ENCODE results near the gene MED10.

Gene MED10

DNA sequence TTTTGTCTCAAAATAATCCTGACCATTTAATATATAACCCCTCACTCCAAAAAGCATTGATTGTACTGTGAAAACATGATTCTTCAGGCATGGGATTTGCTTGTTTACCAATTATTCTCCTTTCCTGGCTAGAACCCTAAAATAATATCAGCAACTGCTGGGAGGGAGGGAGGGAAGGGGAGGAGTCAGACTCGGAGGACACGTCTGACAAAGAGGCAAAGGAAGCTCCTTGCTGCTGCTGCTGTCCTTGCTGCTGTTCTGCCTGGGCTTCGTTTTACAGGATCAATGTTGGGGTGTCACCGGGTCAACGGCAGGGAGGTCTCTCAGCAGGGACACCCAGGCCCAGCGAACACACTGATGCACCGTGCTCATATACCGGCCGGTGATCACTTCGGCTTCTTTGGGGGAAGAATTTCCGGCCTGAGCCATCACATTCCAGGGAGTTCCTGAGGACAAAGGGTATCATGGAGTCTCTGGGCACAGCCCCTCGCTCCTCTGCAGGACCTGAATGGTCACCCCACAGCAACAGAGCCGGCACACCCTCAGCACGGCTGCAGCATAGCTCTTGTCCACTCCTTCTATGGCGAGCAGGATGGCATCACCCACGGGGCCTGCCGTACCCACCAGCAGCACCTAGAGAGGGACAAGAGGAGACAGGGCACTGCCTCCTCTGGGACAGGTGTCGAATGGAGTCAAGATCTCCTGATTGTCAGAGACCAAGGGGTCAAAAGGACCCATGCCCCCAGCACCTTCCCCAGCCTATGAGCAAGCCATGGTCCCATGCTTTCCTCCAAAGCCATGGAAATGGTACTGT is 27.9 kb downstream of the MED10 start:
- DNase-seq (ENCODE audit: low read depth, low spot score) = no peak

DNA sequence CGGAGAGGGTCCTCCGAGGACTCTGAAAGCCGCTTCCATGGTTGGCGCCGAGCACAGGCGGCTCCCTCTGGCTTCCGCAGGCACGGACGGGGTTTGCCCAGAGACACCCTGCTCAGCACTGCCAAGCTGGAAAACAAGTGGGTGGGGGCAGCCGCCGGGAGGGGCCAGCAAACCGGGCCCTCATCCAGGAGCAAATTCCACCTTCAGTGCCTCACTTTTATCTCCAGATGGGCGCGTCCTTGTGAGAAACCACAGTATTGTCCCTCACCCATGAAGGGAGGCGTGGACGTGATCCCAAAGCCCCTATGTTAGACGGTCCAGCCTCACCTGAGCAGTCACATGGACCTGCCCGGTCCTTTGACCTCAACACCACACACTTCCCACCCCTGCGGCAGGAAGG is 29.0 kb downstream of the MED10 start:
- DNase-seq (ENCODE audit: low read depth, low spot score) = no peak

DNA sequence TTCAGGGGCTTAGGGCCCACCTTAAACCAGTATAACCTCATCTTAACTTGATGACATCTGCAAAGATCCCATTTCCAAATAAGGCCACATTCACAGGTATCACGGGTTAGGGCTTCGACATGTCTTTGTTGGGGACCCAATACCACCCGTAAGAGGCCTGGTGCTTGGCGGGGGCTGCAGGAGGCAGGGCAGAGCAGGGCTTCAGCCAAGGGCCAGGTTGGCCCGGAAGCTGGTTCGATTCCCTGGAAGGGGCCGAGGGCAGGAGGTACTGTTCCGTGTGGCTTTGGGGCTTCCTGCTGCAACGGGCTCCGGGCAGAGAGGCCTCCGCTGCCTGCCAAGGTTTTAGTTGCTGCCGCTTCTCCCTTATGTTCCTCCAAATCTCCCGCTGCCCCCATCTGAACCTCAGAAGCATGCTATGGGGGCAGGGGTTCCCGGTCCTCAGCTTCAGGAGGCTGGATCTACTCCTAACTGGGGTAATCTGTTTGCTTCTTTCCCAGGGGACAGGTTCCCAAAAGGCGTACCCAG is 29.8 kb downstream of the MED10 start:
- no peak for DNase-seq (ENCODE audit: low read depth, low spot score)

DNA sequence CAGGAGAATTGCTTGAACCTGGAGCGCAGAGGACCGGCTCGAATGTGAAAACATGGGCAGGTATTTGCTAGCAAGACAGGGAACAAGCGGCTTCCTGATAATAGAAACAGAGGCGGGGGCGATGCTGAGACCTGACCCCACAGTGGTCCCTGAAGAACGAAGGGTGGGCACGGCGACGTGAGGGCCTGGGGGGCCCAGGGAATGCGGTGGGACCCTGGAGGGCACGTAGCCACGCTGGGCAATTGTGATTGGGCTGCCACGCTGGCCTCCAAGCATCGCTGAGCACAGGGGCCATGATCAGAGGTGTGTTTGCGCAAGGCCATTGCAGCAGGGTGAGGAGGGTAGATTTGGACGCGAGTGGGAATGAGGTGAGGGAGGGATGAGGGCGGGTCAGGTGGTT is 30.7 kb downstream of the MED10 start:
- no peak for DNase-seq (ENCODE audit: low read depth, low spot score)

DNA sequence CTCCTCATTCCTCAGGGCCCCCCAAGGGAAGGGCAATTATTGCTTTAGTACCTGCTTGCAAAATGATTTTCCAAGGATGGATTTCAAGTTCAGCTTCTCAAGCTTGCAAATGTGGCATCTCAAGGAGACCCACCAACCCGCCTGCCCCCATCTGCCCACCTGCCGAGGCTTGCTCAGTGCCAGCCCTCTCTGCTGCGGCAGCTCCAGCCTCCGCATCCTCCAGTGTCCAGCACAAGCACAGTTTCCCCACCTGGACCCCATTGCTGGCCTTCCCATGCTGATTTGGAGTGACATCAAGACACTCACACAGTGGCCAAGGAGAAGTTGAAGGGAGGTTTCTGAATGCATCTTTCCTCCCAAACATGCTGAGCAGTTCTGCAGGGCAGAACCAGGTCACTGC is 31.2 kb downstream of the MED10 start:
- DNase-seq (ENCODE audit: low read depth, low spot score) = no peak

DNA sequence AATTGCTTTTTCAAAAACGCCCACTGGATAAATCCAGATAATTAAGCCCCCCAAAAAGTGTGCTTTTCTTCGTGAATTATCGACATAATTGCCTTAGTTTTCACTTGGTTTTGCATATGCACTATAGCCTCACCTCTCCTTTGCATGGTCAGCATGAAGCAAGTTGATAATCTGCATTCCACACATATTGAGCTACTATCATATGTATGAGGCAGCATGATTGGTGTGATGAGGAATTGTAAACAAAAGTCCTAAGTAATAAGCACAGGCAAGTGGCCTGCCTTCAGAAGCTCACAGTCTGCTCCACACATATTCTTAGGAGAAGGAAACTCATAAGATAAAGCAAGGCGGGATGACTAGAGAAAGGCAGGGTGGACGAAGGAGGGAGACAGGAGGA is 33.8 kb downstream of the MED10 start:
- DNase-seq (ENCODE audit: low read depth, low spot score) = no peak

DNA sequence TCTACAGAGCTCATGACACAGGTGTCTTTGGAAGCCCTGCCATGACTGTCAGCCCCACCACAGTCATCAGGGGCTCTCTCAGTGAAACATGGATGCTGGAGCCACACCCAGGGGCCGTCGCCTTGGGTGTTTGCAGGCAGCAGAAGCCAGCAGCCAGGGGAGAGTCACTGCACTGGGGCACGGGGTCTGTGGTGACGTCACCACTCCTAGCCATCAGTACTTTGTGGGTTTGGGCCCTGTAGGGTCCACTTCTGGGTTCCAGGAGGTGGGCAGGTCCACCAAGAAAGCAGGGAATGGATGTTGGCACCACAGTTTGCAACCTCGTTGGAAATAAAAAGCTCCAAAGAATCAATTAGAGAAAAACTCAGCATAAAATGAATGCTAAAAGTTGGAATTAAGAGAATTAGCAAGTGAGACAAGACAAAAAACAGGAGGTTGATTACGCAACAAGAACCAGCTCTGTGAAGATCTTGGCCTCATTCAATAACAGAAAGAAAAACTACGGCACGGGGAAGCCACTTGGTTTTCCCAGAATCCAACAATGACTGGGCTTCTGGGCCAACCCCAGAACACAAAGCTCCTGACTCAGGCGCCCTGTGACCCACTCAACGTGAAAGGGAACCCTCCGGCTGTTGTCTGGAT is 34.3 kb downstream of the MED10 start:
- DNase-seq (ENCODE audit: low read depth, low spot score) = no peak

DNA sequence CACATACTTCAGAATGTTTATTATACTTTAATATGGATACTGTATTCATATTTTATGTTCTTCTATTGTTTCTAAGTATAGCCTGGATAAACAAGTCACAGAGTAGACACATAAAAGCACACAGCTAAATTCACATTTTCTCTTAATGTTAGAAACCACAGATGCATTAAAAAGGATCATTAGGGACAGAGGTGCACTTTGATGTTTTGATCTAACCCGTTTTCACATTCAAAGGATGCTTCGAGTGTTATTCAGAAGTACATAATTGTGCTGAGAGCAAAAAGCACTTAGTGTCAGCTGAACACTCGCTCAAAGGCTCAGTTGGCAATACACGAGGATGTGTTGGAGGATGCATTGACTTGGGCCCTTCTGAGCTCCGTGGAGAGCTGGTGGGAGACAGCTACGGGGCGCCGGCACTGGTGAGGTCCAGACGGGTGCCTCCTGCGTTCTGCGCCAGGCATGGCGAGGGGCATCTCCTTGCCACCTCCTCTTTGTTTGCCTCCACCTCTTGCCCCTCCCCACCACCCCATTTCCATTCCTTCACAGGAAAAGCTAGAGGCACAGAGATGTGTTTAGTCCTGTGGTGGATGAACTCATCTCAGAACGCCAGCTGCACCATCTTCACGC is 35.5 kb downstream of the MED10 start:
- DNase-seq (ENCODE audit: low read depth, low spot score) = no peak

DNA sequence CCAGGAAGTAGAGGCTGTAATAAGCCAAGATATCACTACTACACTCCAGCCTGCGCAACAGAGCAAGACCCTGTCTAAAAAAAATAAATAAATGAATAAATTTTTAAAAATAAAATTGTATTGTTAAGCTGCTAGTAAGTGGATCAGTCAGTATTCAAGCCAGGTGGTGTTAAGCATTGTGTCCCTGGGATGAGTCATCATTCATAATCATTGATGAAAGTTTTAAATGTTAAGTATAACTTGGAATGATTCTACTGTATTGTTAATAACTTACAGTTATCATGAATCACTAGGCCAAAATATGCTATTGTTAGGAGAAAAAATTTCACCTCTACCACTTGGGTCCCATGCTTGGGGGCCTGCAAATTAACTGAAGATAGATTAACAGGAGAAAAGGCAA is 38.2 kb downstream of the MED10 start:
- no peak for DNase-seq (ENCODE audit: low read depth, low spot score)

DNA sequence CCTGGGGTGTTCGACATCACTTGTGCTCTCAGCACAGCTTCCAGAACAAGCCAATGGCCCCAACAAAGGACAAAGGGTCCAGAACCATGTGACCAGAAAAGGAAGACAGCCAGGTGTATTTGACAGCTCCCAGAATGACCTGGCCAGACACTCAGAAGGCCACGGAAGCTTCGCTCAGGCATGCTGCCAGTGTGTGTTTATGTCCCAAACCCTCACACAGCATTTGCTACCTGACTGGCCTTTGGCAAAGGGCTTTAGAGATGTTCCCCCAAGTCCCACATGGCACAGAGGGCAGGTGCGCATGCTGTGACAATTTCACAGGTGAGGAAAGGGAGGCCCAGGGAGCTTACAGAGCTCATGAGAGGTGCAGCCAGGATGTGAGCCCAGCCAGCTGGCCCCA is 39.5 kb downstream of the MED10 start:
- no peak for DNase-seq (ENCODE audit: low read depth, low spot score)

DNA sequence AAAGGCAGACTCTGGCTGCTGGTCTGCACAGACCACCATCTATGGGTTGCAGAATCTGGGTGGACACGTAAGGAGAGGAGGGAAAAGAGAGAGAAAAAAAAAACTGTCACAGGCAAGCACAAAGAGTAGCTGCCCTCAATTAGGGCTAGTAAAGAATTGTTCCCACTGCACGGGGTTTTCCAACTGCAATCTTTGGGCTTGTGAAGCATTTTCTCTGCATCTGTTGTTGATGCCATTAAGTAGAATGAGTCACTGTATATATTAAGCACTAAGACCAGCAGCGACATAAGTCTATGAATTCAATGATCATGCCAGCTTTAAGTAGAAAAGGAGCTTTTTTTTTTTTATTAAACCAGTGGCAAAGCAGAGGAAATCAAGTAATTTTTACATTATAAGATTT is 40.2 kb downstream of the MED10 start:
- DNase-seq (ENCODE audit: low read depth, low spot score) = no peak

DNA sequence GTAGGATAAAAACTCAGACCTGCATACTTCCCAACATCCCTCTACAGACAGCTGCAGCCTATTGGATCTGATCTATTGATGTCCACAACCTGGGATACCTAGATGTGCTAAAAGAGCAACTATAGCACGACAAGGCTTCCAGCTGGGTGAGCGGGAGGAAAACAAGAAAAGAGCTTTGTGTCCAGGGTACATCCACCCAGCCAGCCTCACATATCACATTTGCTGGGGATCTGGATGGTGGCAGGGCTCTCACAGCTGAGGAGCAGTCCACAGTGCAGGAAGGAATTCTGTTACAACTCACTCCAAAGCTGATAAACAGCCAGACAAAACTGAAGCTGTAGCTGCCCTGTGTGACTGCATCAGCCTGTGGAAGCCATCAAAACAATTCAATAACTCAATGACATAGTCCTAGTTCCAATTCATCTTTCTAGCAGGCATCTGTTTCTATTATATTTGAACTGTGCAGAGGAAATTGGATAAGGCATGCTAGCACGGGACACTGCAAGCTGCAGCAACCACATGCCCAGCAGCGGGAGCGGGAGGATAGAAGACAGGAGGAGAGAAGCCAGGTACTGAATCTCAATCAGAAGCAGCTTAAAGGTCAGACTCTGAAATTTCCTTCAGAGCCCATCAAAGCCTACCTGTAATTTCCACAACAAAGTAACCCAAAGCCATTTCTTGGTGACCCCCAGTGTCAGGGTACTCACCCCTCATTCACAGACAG is 45.0 kb downstream of the MED10 start:
- no peak for DNase-seq (ENCODE audit: low read depth, low spot score)

DNA sequence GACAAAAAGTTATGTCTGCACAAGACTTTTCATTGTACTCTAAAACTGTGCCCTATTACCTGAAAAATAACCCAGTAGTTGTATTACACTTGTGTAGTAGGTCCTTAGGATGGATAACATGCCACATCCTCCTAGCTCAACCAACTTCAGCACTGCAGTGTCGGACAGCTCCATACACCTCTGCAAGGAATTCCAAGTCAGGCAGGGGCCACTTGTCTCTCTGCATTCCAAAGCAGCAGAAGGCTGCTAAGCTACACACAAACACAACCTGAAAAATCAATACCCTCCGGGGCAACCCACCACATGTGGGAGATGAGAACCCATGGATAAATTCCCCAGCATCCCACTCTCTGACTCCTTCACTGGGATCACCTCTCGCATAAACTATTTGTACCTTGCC is 50.2 kb downstream of the MED10 start:
- DNase-seq (ENCODE audit: low read depth, low spot score) = peak; percentile 50

DNA sequence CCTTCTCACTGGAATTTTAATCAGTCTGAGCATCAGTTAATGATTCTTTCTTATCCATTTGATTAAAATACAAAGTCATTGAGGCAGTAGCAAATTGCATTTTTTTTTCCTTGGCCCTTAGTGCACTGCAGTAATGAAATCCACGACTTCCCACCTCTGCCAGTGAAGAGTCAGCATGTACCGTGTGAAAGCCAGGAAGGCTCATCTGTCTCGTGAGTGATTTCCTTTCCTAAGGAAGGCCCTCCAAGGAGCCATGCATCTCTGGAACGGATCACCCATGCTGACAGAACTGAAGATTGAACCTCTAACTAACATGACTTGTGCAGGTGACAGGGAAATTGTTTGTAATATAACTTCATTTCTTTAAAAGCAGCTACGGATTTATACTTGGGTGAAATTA is 51.6 kb downstream of the MED10 start:
- no peak for DNase-seq (ENCODE audit: low read depth, low spot score)

DNA sequence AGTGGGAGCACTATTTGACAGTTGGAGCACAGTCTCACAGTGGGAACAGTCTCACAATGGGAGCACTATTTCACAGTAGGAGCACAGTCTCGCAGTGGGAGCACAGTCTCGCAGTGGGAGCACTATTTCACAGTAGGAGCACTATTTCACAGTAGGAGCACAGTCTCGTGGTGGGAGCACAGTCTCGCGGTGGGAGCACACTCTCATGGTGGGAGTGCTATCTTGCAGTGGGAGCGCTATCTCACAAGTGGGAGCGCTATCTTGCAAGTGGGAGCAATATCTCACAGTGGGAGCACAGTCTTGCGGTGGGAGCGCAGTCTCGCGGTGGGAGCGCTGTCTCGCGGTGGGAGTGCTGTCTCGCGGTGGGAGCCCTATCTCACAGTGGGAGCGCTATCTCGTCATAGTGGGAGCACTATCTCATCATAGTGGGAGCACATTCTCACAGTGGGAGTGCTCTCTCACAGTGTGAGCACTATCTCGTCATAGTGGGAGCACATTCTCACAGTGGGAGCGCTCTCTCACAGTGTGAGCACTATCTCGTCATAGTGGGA is 56.1 kb downstream of the MED10 start:
- DNase-seq (ENCODE audit: low read depth, low spot score) = no peak
